ENCODE measurements around the gene GAK.

The GAK gene

GRCh38 chr4:958696-959337 is 26.7 kb upstream of the GAK start:
- TF ChIP-seq CTCF (IDR thresholded peaks at IDR 0.05), result no peak
- no peak for DNase-seq (ENCODE audit: low spot score)
- Histone ChIP-seq H3K27ac (no peak overlapping the region), H3K4me3 (no peak overlapping the region)

DNA sequence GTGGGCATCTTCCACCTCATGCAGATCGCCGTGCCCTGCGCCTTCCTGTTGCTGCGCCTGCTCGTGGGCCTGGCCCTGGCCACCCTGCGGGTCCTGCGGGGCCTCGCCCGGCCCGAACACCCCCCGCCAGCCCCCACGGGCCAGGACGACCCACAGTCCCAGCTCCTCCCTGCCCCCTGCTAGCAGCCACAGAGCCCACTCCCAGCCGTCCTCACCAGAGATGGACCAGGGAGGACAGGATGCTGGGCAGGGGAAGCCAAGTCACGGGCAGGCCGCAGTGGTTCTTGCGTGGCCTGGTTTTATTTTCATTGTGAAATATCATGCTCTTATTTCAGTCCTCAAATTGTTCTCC is 26.2 kb upstream of the GAK start:
- TF ChIP-seq CTCF (IDR thresholded peaks at IDR 0.05), result no peak
- Histone ChIP-seq H3K4me3 (no peak overlapping the region), H3K27ac (no peak overlapping the region)
- no peak for DNase-seq (ENCODE audit: low spot score)

DNA sequence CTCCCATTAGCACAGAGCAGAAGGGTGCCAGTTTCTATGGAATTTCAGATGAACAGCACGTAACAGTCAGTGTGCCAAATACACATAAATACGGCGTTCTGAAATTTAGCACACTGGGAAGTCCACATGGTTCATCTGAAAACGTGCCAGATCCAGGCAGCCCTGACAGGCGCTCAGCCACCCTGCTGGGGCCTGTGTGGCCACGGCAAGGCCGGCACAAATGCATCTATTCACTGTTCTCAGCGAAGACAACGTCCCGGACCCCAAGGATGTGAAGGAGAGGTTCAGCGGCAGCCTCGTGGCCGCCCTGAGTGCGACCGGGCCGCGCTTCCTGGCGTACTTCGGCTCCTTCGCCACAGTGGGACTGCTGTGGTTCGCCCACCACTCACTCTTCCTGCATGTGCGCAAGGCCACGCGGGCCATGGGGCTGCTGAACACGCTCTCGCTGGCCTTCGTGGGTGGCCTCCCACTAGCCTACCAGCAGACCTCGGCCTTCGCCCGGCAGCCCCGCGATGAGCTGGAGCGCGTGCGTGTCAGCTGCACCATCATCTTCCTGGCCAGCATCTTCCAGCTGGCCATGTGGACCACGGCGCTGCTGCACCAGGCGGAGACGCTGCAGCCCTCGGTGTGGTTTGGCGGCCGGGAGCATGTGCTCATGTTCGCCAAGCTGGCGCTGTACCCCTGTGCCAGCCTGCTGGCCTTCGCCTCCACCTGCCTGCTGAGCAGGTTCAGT is 25.6 kb upstream of the GAK start:
- TF ChIP-seq CTCF (IDR thresholded peaks at IDR 0.05), result no peak
- Histone ChIP-seq H3K27ac (no peak overlapping the region), H3K4me3 (no peak overlapping the region)
- DNase-seq (ENCODE audit: low spot score), result no peak

GRCh38 chr4:957231-957580 is 25.1 kb upstream of the GAK start:
- TF ChIP-seq CTCF (IDR thresholded peaks at IDR 0.05), result no peak
- no peak overlapping the region for H3K27ac ChIP-seq
- no peak for DNase-seq (ENCODE audit: low spot score)
- no peak overlapping the region for H3K4me3 ChIP-seq

GRCh38 chr4:956531-957230 is 24.6 kb upstream of the GAK start:
- Histone ChIP-seq H3K27ac (no peak overlapping the region), H3K4me3 (no peak overlapping the region)
- TF ChIP-seq CTCF (IDR thresholded peaks at IDR 0.05), result no peak
- DNase-seq (ENCODE audit: low spot score), result no peak

DNA sequence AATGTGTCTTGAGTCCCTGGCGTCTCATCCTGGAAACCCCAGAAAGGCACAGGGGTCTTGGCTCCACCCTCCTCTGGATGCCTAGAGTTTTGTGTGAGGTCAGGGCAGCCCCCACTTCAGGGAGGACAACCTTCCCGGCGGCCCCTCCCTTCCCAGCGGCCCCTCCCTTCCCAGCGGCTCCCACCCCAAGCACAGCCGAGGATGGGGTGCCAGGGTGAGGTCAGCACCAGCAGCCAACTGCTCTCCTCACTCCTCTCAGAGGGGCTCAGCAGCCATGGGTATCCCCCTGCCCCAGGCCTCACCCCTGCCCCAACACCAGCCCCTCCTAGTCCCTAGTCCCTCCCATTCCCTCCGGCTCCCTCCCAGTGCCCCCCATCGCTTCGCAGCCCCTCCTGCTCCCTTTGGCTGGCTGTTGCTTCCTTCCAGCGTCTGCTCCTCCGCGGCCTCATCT is 23.8 kb upstream of the GAK start:
- no peak for TF ChIP-seq CTCF (IDR thresholded peaks at IDR 0.05)
- Histone ChIP-seq H3K27ac (no peak overlapping the region), H3K4me3 (no peak overlapping the region)
- no peak for DNase-seq (ENCODE audit: low spot score)
